Testis (tissue), 2 donors: Measurements from ENCODE around the gene P2RY1.

Source experiments
- CTCF ChIP-seq, 3 experiments: fragments of 450-650 bp in 2 of 3; fragments of 200-600 bp in 1 of 3; sonication (generic) in 1 of 3; IDR thresholded peaks; one replicate each; pipeline ENCODE4 v1.5.1; 2016 to 2019; ENCODE audit warnings: antibody characterized with exemption in 3 of 3, mild to moderate bottlenecking in 2 of 3, moderate library complexity in 1 of 3
- POLR2A ChIP-seq: fragments of 450-650 bp; IDR thresholded peaks from one replicate; pipeline ENCODE4 v1.6.1; 2017; ENCODE audit warnings: antibody characterized with exemption, mild to moderate bottlenecking, moderate library complexity

GRCh38 chr3:152858170-152858800 is 23.4 kb downstream of the P2RY1 start:
- TF ChIP-seq CTCF (IDR thresholded peaks at IDR 0.05) (no peak), POLR2A (no peak)
